ENCODE measurements around the gene CFAP74.

Gene CFAP74

DNA sequence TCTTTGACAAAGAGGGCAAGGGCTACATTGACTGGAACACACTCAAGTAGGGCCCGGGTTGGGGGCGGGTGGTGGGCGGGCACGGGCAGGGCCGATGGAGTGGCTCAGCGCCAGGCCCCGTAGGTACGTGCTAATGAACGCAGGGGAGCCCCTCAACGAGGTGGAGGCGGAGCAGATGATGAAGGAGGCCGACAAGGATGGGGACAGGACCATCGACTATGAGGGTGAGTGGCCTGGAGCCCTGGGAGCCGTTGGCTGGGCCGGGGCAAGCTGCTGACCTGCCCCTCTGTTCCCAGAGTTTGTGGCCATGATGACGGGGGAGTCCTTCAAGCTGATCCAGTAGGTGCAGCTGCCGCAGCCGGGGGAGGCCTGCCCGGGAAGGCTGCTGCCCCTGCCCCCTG, 86.7 kb downstream of the CFAP74 start:
- DNase-seq (ENCODE audit: low spot score) = no peak

DNA sequence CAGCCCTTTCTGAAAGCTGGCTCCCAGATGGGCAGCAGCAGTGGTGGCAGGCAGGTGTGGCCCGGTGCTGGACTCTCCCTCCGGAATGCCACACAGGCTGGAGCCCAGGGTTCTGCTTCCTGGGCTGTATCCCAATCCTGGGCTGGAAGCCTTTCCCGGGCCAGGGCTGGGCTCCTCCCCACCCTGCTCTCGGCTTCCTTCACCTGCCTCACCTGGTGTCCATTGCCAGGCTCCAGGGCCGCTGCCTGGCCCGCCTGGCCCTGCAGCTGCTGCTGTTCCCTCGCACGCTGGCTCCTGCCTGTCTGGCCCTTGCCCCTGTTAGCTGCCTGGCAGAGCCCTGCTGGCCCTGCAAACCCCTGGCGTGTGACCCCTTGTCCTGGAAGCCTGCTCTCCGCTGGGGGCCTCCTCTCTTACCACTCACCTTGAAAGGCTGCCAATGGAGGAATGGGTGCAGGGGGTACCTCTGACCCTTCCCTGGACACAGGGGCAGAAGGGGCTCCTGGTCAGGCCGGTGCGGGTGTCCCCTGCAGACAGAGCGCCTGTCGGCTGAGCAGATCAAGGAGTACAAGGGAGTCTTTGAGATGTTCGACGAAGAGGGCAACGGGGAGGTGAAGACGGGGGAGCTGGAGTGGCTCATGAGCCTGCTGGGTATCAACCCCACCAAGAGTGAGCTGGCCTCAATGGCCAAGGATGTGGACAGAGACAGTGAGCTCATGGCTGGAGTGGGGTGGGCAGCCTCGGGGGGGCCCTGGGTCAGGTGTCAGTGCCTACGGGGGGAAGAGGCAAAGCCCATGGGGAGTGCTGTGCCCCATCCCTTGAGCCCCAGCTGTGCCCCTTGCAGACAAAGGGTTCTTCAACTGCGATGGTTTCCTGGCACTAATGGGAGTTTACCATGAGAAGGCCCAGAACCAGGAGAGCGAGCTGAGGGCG, 87.4 kb downstream of the CFAP74 start:
- no peak for DNase-seq (ENCODE audit: low spot score)

DNA sequence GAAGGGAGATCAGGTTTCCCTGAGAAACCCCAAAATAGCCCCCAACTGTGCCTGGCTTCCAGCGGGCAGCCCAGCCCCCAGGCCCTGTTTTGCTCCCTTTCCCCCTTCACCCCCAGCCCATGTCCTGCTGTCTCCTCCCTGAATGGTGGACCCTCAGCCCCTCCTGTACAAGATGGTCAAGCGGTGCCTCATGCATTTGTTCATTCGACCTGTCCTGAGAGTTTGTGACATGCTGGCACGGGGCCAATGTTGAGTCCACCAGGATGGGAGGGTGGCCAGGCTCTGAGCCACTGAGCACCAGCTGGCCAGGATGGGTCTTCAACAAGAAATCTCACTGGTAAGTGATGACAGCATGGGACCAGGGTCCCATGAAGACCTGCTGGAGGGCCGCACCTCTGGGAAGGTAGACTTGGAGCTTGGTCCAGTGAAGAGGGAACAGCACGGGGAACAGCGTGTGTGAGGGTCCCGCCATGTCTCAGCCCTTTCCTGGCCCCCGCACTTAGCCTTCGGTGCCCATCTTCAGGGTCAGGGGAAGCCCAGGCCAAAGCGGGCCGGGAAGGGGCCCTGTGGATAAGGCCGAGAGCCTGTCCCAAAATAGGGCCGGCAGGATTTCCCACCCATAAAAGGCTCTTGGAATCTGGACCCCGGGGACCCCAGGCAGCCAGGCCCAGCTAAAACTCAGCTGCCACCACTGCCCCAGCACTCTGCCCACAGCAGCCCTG, 88.5 kb downstream of the CFAP74 start, which contains the start of gene CALML6:
Gene CALML6, plus strand, starts transcription at position 290 of the 722 bp plus-strand sequence. Its CDS starts 21 bp downstream, at position 311.
- no peak for DNase-seq (ENCODE audit: low spot score)

DNA sequence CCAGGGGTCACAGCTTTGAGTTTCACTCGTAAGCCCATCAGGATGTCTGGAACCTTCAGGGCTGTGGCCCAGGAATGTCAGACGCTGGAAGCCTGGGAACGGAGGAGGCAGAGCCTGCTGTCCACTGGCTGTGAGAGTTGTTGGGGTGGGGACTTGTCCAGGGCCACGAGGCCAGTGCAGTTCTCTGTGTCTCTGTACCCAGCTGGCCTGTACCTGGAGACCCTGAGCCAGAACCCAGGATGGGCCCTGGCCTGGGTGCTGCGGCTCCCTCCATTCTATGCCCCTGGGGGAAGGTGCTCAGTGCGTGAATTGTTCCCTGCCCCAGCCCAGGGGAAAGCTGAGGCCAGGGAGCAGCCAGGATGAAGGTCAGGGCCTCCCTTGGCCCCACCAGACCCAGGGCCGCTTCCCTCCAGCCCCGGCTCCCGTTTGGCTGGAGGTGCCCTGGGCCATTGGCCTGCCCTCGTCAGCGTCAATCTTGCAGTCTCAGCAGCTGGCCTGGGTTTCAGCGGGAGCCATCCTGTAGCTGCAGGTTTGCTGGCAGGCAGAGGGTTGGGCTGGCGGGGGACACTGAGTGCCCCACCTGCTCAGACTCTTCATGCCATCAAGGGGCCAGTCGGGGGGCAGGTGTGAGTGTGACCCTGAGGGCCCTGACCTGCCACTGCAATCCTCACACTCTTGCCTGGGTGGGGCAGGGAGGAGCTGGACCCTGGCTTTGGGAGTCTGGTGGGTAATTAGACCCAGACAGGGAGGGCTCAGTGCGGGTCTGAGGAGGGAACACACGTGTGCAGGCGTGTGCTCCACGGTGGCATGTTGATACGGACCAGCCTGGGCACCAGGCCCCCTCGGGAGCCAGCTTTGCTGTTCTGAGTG, 89.2 kb downstream of the CFAP74 start:
- no peak for DNase-seq (ENCODE audit: low spot score)

DNA sequence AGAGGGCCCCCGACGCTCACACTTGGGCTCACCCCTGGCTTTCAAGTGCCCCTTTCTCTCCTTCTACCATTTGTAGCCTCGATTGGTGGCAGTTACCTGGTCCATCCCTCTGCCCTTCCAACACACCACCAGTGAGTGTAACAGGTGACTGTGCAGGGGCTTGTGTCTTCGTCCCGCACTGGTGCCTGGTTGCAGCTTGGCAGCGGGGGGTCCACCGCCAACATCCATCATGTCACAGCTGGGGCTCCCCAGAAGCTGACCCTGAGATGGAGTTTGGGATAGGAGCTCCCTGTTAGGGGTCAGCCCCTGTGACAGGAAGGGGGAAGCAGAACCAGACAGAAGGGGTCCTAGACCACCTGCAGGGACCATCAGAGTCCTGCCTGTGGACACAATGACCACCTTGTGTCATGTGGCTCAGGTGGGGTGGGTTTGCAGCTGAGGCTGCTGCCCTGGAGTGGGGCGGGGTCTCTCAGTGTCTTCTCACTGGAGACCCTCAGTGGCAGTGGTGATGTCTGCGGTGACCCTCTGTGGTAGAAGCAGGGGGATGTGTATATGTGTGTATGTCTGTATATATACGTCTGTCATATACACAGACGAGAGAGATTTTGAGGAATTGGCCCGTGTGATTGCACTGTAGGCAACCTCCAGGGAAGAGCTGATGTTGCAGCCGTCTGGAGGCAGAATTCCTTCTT, 92.1 kb downstream of the CFAP74 start:
- DNase-seq (ENCODE audit: low spot score) = no peak

DNA sequence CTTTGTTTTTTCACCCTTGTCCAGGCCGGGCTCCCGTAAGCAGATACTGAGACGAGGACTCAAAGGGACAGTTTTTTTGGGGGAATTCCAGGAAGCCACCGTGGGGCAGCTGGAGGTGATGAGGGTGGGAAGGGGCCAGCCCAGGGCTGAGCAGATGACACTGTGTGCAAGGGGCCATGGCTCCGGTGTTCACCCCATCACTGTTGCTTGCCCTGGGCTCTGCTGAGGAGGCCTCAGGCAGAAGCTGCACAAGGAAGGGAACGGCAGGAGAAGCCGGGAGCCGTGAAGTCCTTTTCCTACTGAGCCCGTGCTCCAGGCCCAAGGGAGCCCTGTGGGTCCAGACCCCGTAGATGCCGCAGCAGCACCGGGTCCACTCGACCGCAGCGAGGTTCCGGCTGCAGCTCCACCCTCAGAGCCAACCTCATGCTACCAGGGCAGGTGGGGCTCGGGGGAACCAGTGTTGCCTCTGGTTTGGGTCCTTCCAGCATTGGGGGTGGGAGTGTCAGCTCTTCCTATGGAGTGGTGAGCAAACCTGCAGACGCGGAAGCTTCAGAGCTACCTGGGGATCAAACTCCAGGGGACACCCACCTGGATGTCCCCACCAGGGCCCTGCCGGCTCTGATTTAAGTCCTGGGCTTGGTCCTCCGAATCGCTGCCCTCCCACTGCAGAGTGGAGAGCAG, 92.8 kb downstream of the CFAP74 start:
- no peak for DNase-seq (ENCODE audit: low spot score)

DNA sequence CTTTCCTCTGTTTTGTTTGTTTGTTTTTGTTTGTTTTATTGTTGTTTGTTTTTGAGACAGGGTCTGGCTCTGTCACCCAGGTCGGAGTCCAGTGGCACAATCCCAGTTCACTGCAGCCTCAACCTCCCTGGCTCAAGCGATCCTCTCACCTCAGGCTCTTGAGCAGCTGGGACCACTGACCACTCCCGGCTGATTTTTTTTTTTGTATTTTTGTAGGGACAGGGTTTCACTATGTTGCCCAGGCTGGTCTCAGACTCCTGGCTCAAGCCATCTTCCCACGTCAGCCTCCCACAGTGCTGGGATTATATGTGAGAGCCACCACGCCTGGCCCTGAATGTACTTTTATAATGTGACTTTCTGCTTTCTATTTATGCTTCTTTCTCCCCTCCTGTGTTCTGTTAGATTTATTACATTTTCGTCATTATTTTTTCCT, 93.5 kb downstream of the CFAP74 start:
- DNase-seq (ENCODE audit: low spot score) = no peak

DNA sequence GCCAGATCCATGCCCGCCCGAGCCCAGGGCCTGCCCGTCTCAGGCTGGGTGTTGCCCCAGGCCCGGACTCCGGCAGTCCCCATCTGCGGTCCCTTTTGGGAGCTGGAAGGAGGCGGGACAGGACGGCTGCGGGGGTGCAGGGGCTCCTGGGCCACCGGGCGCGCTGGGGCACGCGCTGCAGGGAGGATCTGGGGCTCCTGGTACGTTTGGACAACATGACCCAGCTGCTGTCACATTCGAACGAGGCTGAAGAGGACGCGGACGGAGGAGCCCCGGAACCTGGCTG, 95.1 kb downstream of the CFAP74 start:
- peak; percentile 38 for DNase-seq (ENCODE audit: low spot score)

DNA sequence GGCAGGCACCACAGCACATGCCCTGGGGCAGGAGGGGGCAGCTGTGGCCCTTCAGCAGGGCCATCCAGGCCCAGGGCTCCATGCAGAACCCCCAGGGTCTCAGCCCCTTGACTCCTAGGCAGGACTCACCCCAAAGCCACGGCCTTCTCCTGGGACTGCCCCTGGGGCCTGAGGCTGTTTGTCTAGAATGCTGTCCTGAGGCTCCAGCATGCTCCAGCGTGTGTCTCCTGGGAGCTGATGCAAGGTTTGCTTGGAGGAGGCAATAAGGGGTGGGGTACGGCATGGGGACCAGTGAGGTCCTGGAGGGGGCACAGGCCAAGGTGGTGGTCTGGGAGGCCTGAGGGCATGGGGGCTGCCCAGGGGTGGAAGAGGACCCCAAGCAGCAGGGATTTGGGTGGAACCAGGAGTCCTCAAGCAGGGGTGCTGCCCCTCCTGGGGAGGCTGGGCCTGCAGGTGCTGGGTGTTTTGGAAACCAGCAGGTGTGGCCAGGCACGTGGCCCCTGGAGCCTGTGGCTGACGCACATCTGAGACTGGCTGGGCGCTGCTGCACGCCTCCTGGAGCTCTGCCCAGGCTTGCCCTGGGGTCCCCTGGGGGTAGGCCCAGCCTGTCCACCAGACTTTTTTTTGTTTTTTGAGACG, 96.4 kb downstream of the CFAP74 start:
- no peak for DNase-seq (ENCODE audit: low spot score)

DNA sequence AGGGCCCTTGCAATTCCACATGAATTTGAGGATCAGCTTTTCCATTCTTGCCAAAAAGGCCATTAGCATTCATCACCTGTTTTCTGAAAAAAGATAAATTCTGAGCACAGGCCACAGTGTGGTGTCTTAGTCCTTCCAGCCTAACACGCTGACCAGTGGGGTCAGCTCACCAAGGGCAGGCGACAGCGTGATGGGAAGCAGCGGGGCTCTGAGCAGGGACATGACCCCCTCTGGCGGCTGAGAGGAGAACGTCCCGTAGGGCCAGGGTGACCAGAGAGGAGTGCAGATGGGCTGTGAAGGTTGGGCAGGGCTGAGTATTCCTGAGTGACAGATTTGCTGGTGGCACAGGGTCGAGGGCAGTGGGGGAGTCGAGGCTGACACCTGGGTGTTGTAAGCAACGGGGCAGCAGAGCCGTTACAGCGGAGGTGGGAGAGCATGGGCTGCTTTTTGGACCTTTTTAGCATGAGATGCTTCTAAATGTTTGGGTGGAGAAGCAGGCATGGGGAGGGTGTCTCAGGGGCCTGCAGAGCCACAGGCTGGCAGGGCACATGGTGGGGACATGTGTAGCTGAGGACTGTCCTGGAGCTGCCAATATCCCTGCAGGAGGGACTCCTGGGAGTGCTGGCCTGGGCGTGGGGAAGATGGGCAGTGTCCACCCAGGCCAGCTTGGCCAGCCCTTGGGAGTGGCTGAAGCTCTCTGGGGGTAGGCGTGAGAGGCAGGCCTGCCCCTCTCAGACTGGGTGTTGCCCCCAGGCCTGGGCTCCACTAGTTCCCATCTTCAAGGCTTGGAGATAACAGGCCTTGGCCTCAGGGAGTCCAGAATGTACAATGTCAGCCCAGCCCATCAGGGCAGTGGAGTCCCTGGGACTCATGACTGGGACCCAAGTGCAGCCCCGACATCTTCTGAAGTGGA, 97.1 kb downstream of the CFAP74 start:
- peak; percentile 90 for DNase-seq (ENCODE audit: low spot score)

DNA sequence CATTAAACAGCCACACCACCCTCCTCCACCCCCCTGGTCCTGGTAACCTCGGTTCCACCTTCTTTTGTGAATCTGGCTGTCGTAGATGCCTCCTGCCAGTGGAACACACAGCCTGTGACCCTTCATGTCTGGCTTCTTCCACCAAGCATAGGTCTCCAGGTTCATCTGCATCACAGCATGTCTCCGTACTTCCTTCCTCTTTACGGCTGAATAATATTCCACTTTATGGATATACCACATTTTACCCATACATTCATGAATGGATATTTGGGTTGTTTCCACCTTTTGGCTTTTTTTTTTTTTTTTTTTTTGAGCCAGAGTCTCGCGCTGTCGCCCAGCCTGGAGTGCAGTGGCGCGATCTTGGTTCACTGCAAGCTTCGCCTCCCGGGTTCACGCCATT, 100.4 kb downstream of the CFAP74 start:
- no peak for DNase-seq (ENCODE audit: low spot score)

DNA sequence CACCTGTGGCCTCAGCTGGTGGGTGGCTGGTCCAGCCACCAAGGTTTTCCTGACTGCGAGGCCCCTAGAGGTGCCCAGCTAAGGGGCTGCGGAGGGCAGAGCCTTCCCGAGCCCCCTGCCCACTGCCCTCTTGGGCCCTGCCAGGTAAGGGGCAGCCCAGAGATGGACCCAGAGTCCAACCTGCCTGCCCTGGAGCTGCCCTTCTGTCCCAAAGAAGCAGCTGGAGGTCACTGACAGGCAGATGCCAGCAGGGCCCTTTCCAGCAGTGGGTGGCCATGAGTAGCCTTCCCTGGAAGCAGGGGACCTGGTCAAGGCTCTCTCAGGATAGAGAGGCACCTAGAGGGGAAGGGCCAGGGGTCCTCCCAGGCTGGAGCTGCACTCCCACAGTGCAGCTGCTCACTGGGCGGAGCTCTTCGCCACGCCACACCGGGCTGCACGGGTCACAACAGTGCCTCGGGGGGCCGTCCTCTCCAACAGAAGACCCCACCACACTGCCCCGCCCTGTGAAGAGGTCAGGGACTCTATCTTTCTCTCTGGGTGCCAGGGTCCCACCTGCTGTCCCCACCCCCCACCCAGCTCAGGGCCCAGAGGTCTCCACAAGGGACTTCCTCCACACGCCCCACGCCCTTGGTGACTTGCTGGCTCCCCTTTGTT, 101.8 kb downstream of the CFAP74 start:
- DNase-seq (ENCODE audit: low spot score) = no peak

DNA sequence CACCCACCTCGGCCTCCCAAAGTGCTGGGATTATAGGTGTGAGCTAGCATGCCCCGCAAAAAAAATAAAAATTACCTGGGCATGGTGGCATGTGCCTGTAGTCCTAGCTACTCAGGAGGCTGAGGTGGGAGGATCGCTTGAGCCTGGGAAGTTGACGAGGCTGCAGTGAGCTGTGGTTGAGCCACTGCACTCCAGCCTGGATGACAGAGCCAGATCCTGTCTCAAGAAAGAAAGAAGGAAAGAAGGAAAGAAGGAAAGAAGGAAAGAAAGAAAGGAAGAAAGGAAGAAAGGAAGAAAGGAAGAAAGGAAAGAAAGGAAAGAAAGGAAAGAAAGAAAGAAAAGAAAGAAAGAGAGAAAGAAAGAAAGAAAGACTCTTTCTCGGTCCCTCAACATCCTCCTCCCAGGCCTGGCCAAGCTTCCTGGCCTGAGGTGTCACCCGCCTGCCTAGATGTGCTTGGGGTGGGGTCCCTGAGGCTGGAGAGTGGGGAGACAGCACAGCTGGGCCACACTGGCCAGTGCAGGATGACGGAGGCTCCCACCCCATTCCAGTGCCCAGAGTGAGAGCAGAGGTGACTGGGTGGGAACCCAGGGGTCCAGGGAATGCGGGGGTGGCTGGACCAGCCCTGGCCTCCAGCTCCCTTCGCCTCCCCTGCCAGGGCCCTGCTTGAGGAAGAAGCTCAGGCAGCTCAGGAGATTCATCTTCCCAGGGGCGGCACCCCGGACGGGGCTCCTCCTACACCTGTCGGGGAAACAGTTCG, 102.5 kb downstream of the CFAP74 start:
- no peak for DNase-seq (ENCODE audit: low spot score)

DNA sequence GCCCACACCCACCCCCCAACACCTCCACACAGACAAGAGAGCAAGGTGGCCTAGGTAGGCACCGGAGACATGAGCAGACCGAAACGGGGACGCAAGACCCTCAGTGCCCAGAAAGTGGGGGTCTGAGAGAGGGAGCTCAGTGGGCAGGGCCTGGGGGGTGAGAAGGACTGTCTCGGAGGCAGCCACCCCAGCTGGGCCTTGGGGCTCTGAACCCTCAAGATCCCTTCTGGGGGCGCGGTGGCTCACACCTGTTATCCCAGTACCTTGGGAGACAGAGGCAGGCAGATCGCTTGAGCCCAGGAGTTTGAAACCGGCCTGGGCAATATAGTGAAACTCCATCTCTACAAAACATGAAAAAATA, 103.6 kb downstream of the CFAP74 start:
- DNase-seq (ENCODE audit: low spot score) = no peak

DNA sequence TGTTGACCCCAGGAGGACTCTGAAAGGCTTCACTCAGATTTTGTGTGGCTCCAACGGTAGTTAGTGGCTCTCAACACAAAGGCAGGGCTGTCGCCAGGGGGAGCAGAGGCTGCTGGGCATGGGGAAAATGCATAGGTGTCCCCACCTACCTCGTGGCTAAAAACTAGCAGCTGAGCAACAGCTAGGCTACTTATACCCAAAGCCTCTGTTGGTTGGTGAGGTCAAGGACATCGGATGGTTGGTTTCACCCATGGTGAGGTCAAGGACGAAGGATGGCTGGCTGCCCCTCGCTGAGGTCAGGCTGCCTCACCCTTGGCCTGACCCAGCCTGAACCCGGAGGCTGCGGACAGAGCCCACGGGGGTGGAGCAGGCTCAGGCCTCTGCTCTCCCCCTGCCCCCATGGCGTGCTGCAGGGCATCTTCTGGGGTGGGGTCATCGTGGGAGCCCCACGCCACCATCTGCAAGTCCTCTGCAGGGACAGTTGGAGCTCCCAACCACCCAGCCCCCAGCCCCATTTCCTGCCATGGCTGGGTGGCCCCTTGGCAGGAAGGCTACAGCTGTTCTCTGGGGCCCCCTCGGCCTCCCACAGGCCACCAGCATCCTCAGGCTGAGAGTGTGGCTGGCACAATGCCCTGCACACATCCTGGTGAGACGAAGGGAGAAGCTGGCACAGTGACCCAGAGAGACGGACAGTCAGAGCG, 104.2 kb downstream of the CFAP74 start:
- DNase-seq (ENCODE audit: low spot score) = peak; percentile 71

DNA sequence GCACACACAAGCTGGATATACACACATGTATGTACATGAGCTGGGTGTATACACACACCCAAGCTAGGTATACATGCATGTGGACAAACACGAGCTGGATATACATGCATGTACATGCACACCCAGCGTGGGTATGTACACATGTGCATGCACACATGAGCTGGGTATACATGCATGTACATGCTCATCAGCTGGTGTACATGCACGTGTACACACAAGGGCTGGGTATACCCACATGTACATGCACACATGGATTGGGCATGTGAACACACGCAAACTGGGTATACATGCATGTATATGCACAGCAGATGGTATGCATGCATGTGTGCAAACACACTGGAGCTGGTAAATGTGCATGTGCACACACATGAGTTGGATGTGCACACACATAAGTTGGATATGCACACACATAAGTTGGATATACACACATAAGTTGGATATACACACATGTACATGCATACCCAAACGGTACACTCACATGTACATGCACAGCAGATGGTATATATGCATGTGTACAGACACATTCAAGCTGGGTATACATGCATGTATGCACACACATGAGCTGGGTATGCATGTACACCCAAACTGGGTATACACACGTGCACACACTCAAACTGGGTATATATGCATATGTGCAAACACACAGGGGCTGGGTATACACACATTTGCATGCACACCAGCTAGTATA, 105.2 kb downstream of the CFAP74 start:
- no peak for DNase-seq (ENCODE audit: low spot score)
